Aorta (tissue), 5 donors: ENCODE results near the gene NUDCD2. TPM values are rescaled to one million over a fixed set of nuclear protein-coding genes. Genes with fewer than 3 reads are reported as not detected.

ENCODE experiments used
- ATAC-seq: fragments of 200-7000 bp; cut with Tn5 transposase; one replicate; pipeline ENCODE4 v1.9.1; 2022; ENCODE audit warnings: moderate library complexity; ENCODE audit not compliant: low FRiP score
- DNase-seq, 2 donors: peaks; one replicate each; pipeline ENCODE4 v3.0.0-alpha.2; 2020
- H3K27ac ChIP-seq, 2 donors: one replicate each; pipeline ENCODE4 v1.5.1; 2013; ENCODE audit warnings: low read length in 2 of 2, mild to moderate bottlenecking in 2 of 2, moderate library complexity in 2 of 2, control low read depth in 1 of 2, inconsistent platforms in 1 of 2, low read depth in 1 of 2
- H3K27me3 ChIP-seq, 2 donors: one replicate each; pipeline ENCODE4 v1.6.1; 2013; ENCODE audit warnings: control low read depth in 1 of 2, low read length in 1 of 2, mild to moderate bottlenecking in 1 of 2, moderate library complexity in 1 of 2; ENCODE audit not compliant: insufficient read depth in 2 of 2, control insufficient read depth in 1 of 2
- H3K36me3 ChIP-seq, 2 donors: one replicate each; pipeline ENCODE4 v1.6.1; 2013; ENCODE audit warnings: control low read depth in 1 of 2, low read length in 1 of 2, mild to moderate bottlenecking in 1 of 2; ENCODE audit not compliant: insufficient read depth in 2 of 2, control insufficient read depth in 1 of 2
- H3K4me1 ChIP-seq, 2 donors: one replicate each; pipeline ENCODE4 v1.6.1; 2013; ENCODE audit warnings: low read length in 2 of 2, control low read depth in 1 of 2, mild to moderate bottlenecking in 1 of 2, moderate library complexity in 1 of 2; ENCODE audit not compliant: insufficient read depth in 2 of 2, control insufficient read depth in 1 of 2
- H3K4me3 ChIP-seq, 2 donors: one replicate each; pipeline ENCODE4 v1.5.1; 2013; ENCODE audit warnings: low read length in 2 of 2, control low read depth in 1 of 2, mild to moderate bottlenecking in 1 of 2
- H3K9me3 ChIP-seq: one replicate; pipeline ENCODE4 v1.6.1; 2013; ENCODE audit warnings: mild to moderate bottlenecking, low read length; ENCODE audit not compliant: control insufficient read depth
- WGBS, 2 donors: extraction: QIAGEN DNeasy Blood & Tissue Kit; methylation state at CpG; one replicate each; pipeline ENCODE4 v1.1.7; 2013; 5-methylcytosine and 5-hydroxymethylcytosine counted together
- intact Hi-C, 2 donors: fragments of 100-400 bp; cut with DNase I; formaldehyde crosslinking; loops; one replicate each; pipeline versions ENCODE4 v1.14.2 to v1.15.0; 2022
- long read RNA-seq, 2 donors: library from polyadenylated mRNA; unstranded; transcript quantifications; one replicate each; pipeline ENCODE4 v2.0.0, GENCODE V29; 2020 to 2021
- polyA plus RNA-seq, 2 donors: library from polyadenylated mRNA; stranded (reverse); fragments of 200-250 nt; gene quantifications; one replicate each; pipeline ENCODE4 v1.2.3, GENCODE V29; 2013
- total RNA-seq, 2 donors: library from RNA; stranded (reverse); fragmentation: NEBNext Ultra II Directional; extraction: Animal tissue kit (Norgen Biotek cat#: 25700); gene quantifications; one replicate each; pipeline ENCODE4 v1.2.1, GENCODE V29; 2021
- donor health status: healthy with polysubstance abuse.
- donor health status: Bipolar disorder and iron deficiency.
- donor health status: DM: no; HTN: no; CAD: no.
- donor health status: DM: no; HTN: no; CAD: no.
- donor health status: DM: yes; HTN: yes; CAD: no.

Gene NUDCD2, protein sequence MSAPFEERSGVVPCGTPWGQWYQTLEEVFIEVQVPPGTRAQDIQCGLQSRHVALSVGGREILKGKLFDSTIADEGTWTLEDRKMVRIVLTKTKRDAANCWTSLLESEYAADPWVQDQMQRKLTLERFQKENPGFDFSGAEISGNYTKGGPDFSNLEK
- 10 to 100 TPM; 14.5 to 20.7 TPM for total RNA-seq
- 1 to 10 TPM; 7.7 to 9.1 TPM for polyA plus RNA-seq
- long read RNA-seq, donor 1, full-length matches to known transcripts = 16 of 28 reads
- long read RNA-seq, donor 1, partial matches to known transcripts = 0 of 28 reads
- long read RNA-seq, donor 1, other reads (novel, unspliced or antisense) = 12 of 28 reads
- long read RNA-seq, donor 2, full-length matches to known transcripts = 16 of 17 reads
- long read RNA-seq, donor 2, partial matches to known transcripts = 0 of 17 reads
- long read RNA-seq, donor 2, other reads (novel, unspliced or antisense) = 1 of 17 reads

DNA sequence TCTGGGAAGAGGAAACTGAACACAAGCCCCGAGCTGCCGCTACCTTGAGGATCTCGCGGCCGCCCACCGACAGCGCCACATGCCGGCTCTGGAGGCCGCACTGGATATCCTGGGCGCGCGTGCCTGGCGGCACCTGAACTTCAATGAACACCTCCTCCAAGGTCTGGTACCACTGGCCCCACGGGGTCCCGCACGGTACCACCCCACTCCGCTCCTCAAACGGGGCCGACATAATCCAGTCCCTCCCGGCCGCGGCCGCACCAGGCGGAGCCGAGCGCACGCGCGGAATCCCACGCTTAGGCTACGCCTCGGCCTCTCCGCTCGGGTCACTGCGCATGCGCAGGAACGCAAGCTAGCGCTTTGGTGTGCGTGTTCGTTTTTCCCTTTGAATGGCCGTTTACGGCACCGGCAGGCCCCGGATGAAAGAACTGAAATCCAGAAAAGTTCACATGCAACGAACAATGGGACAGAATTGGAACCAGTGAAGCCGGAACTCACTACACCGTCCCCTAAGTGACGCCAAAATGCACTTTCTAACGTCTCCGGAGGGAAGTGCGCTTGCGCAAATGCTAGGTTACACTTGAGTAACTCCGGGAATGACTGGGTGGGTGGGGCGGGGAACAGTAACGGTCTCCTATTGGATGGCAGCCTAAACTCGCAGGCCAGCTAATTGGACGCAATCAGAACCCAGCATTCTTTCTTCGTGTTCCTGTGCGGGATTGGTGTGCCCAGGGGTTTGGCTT is at the start of gene NUDCD2:
TSS of gene NUDCD2 (minus strand) at position 284 of the 743 bp plus-strand sequence. CDS start at position 232, 52 bp downstream.
- Histone ChIP-seq H3K4me1 (peaks cover 0 to 2% of the 10 kb centered on the region in 2 donors), H3K27me3 (no peaks in the 10 kb centered on the region), H3K4me3 (peak within 1 kb of the TSS; percentile 45 to 89), H3K36me3 (peaks cover 0 to 2% of the 10 kb centered on the region in 2 donors), H3K9me3 (no peaks in the 10 kb centered on the region), H3K27ac (peak within 1 kb of the TSS; percentile 8 to 97)
- DNase-seq (peak; percentile 98 to 100), ATAC-seq (peak; percentile 99)
- 1% methylated on average over 59 of the region's 59 CpGs for WGBS, 2 donors
- intact Hi-C loops = loop anchor here (1.0 to 5.0 kb wide), 2 partner anchors 45 to 47 kb away; partner anchors contain the start of gene MAT2B (in 2 of the 2)

DNA sequence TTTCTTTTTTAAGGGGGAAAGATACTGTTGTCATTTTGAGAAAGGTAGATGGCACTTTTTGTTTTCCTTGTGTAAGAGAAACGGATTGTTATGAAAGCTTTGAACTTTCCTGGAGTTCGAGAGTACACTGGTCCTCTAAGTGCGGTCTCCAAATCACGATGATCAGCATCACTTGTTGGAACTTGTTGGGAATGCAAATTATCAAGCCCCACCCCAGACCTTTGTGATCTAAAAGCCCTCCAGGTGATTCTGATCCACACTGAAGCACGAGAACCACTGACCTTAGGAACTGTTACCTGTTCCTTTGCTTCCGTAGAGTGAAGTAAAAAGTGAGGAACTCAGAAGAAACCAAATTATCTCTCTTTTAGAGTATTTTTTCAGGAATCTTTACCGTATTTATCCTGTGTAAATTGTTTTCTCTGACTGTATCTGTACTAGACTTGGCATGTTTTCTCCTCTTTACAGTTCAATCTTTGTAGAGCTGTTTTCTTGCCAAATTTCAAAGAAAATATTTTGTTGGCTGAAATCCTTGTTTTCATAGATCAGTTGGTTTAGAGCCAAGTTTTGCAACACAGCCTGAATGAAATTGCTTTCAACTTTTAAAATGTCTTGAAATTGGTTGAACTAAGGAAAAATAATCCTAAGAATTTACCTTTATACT is 49.5 kb upstream of the NUDCD2 start:
- ATAC-seq = no peak
- no peaks in the 10 kb centered on the region for H3K27me3 ChIP-seq
- peak overlapping the region in 1 of 2 donors; percentile 3 for H3K27ac ChIP-seq
- intact Hi-C loops = loop anchor here in 1 of 2 donors (5.0 kb wide), 1 partner anchor 47 kb away; the partner anchor contains the start of genes HMMR and NUDCD2
- peak overlapping the region in 1 of 2 donors; percentile 18 for H3K4me3 ChIP-seq
- H3K36me3 ChIP-seq = no peaks in the 10 kb centered on the region
- WGBS, 2 donors = 3 to 4% methylated on average over 7 of the region's 7 CpGs
- DNase-seq = no peak
- H3K4me1 ChIP-seq = peaks cover 2 to 4% of the 10 kb centered on the region in 2 donors
- H3K9me3 ChIP-seq = no peaks in the 10 kb centered on the region

DNA sequence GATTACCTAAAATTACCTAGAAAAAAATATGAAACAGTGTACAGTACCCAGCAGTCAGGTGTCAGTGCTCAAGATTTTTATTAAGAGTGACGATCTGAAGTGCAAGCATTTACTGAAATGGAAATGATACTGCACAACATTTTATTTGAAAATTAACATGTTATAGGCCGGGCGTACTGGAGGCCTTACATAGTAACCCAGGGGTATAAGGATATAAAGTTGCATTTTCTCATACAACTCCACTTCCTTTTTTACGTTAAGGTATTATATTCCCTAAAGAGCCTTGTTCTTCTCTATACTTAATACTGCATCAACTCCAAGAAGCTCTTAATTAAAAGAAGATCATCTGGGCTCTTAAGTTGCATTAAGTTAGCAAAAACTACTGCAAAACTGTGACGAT is 48.9 kb upstream of the NUDCD2 start:
- no peak overlapping the region for H3K4me3 ChIP-seq
- no peaks in the 10 kb centered on the region for H3K9me3 ChIP-seq
- H3K27me3 ChIP-seq = no peaks in the 10 kb centered on the region
- ATAC-seq (no peak), DNase-seq (no peak)
- H3K36me3 ChIP-seq = no peaks in the 10 kb centered on the region
- no peak overlapping the region for H3K27ac ChIP-seq
- 29 to 38% methylated on average over 5 of the region's 5 CpGs for WGBS, 2 donors
- peaks cover 4 to 7% of the 10 kb centered on the region in 2 donors for H3K4me1 ChIP-seq
- intact Hi-C loops = loop anchor here in 1 of 2 donors (5.0 kb wide), 1 partner anchor 46 kb away; the partner anchor contains the start of genes HMMR and NUDCD2

DNA sequence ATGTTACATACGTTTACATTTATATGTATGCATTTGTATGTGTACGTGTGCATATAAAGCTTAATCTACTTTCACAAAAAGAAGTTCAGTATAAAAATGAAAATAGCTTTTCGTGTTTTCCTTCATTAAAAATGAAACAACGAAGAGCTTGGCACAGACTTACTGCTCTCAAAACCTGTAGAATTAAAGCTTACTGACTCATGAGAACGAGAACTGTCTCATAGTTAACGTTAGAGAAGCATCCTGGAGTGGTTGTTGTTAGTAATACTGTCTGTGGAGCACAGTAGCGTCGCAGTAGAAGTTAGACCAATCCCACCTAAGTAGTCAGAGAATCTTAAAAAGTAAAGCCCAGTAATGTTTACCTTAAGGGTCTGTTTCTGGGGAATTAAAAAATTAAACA is 46.8 kb upstream of the NUDCD2 start:
- Histone ChIP-seq H3K4me3 (peak overlapping the region; percentile 62 to 71), H3K27ac (no peak overlapping the region)
- 2% methylated on average over 8 of the region's 8 CpGs for WGBS, 2 donors

DNA sequence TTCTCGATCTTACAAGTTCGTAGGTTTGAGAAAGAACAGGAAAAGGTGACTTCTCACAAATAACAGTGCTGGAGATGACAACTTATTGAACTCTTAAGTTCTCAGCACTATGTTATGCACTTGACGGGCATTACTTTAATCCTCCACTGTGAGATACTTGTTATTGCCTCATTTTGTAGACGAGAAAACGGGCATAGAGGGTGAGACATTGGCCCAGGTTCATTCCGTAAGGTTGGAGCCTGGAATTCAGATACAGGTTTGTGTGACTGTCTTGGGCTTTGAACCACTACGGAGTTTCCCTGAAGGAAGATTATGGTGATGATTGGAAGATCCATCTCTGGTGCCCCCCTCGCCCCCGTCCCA is 46.2 kb upstream of the NUDCD2 start:
- no peaks in the 10 kb centered on the region for H3K9me3 ChIP-seq
- DNase-seq (no peak), ATAC-seq (no peak)
- WGBS, 2 donors = 0% methylated on average over 9 of the region's 9 CpGs
- intact Hi-C loops = loop anchor here in 1 of 2 donors (5.0 kb wide), 1 partner anchor 44 kb away; the partner anchor contains the start of genes HMMR and NUDCD2
- peak overlapping the region; percentile 62 to 71 for H3K4me3 ChIP-seq
- no peaks in the 10 kb centered on the region for H3K27me3 ChIP-seq
- H3K27ac ChIP-seq = peak overlapping the region; percentile 45 to 94
- no peaks in the 10 kb centered on the region for H3K36me3 ChIP-seq
- H3K4me1 ChIP-seq = peaks cover 0 to 5% of the 10 kb centered on the region in 2 donors

More for the DNA sequence above, 46.8 kb upstream of the NUDCD2 start:
- Histone ChIP-seq H3K4me1 (peaks cover 4 to 5% of the 10 kb centered on the region in 2 donors), H3K27me3 (no peaks in the 10 kb centered on the region), H3K9me3 (no peaks in the 10 kb centered on the region), H3K36me3 (no peaks in the 10 kb centered on the region)
- intact Hi-C loops = loop anchor here in 1 of 2 donors (5.0 kb wide), 1 partner anchor 44 kb away; the partner anchor contains the start of genes HMMR and NUDCD2
- DNase-seq (no peak), ATAC-seq (no peak)

DNA sequence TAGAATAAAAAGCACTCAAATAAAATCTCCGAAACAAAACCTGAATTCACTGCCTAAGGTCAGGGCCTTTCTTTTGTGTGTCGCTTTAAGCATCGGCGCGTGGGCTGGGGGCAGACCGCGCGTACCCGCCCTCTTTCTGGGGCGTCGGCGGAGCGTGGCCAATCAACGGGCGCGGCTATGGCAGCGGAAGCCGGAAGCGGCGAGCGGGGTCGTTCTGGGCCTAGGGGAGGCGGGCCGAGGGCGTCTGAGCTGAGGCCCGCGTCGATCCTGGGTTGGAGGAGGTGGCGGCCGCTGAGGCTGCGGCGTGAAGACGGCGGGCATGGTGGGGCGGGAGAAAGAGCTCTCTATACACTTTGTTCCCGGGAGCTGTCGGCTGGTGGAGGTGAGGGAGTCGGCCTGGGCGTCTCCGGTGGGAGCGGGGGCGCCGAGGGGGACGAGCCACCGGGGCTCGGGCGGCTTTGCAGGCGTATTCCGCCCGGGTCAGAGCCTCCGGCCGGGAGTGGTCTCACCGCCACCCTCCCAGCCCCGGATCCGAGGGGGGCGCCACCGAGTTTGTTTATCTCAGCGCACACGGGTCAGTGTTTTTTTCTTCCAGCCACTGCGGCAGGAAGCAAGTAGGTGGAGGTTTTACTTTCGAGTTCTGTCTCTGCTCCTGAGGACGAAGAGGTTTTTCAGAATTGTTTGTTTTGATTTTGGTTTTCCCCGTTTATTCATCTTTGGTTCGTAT is 45.6 kb upstream of the NUDCD2 start, which contains the start of gene MAT2B:
TSS of gene MAT2B (plus strand) at position 252 of the 727 bp plus-strand sequence. CDS start at position 320, 68 bp downstream.
- ATAC-seq = peak; percentile 97
- peak; percentile 98 to 99 for DNase-seq
- Histone ChIP-seq H3K27ac (peak within 1 kb of the TSS; percentile 96 to 99), H3K36me3 (no peaks in the 10 kb centered on the region), H3K4me3 (peak within 1 kb of the TSS; percentile 62 to 83), H3K27me3 (no peaks in the 10 kb centered on the region), H3K9me3 (no peaks in the 10 kb centered on the region), H3K4me1 (peaks cover 0 to 5% of the 10 kb centered on the region in 2 donors)
- WGBS, 2 donors = 0% methylated on average over 48 to 64 of the region's 64 CpGs
- intact Hi-C loops = loop anchor here (1.0 to 5.0 kb wide), 3 partner anchors 43 to 69 kb away; partner anchors contain the start of genes HMMR (in 2 of the 2), NUDCD2 (in 2 of the 2) and CCNG1 (in 1 of the 2)

DNA sequence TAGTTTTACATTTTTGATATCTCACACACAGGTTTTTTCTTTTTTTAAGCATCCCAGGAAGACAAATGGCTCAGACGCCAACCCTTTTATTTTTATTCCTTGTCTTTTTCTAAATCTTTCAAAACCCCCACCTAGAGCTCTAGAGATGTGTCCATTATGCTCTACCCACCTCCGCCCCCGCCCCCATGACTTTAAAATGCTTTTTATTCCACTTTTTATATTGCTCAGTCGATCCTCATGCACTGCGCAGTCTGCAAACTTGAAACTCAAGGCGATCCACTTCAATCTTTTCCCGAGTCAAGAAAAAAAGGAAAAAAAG is 45.1 kb upstream of the NUDCD2 start:
- H3K36me3 ChIP-seq = no peaks in the 10 kb centered on the region
- ATAC-seq (peak; percentile 1), DNase-seq (no peak)
- H3K4me1 ChIP-seq = peaks cover 0 to 5% of the 10 kb centered on the region in 2 donors
- peak overlapping the region; percentile 43 to 83 for H3K4me3 ChIP-seq
- no peaks in the 10 kb centered on the region for H3K27me3 ChIP-seq
- no peaks in the 10 kb centered on the region for H3K9me3 ChIP-seq
- 1 to 2% methylated on average over 7 of the region's 7 CpGs for WGBS, 2 donors
- peak overlapping the region; percentile 48 to 99 for H3K27ac ChIP-seq
- intact Hi-C loops = loop anchor here (1.0 to 5.0 kb wide), 3 partner anchors 43 to 68 kb away; partner anchors contain the start of genes HMMR (in 2 of the 2), NUDCD2 (in 2 of the 2) and CCNG1 (in 1 of the 2)
